Measurements from ENCODE around the gene UBP1.

- TF ChIP-seq CTCF (IDR thresholded peaks at IDR 0.05; ENCODE audit: low read depth, low read length, poor library complexity, severe bottlenecking) (no peak), EZH2phosphoT487 (IDR thresholded peaks at IDR 0.05; ENCODE audit: borderline replicate concordance, low read length) (no peak)
These were observed 13.1 kb upstream of the UBP1 start for GRCh38 chr3:33453331-33453761.

Measured in DOHH2 (cell line).